Activated T-helper 1 cell treated with anti-CD3 and anti-CD28 coated beads, Interleukin-12 subunit alpha, Interleukin-12 subunit beta, Interleukin-2, Interleukin-4 antibody, amounts not matched to agents 30 ng/mL and 10 ng/mL and 1 ng/mL, durations not matched to agents 14 hours and 24 hours and 36 hours (primary cell): ENCODE results near the gene SPINK9. TPM values are rescaled to one million over a fixed set of nuclear protein-coding genes. Genes with fewer than 3 reads are reported as not detected.

Source experiments
- DNase-seq: peaks from one replicate; pipeline ENCODE4 v3.0.0; 2021; ENCODE audit warnings: low spot score
- H3K27ac Mint-ChIP-seq: one replicate; pipeline ENCODE4 v1.8.0; 2021; ENCODE audit warnings: mild to moderate bottlenecking, mixed read lengths
- H3K27me3 Mint-ChIP-seq: one replicate; pipeline ENCODE4 v1.8.0; 2022; ENCODE audit warnings: mild to moderate bottlenecking, moderate library complexity, mixed read lengths; ENCODE audit not compliant: insufficient read depth
- H3K36me3 Mint-ChIP-seq: one replicate; pipeline ENCODE4 v1.8.0; 2021; ENCODE audit warnings: low read depth, mixed read lengths
- H3K4me1 Mint-ChIP-seq: one replicate; pipeline ENCODE4 v1.8.0; 2021; ENCODE audit warnings: low read depth, mixed read lengths
- H3K4me3 Mint-ChIP-seq: one replicate; pipeline ENCODE4 v1.8.0; 2021; ENCODE audit warnings: mild to moderate bottlenecking, moderate library complexity, mixed read lengths
- H3K9me3 Mint-ChIP-seq: one replicate; pipeline ENCODE4 v1.8.0; 2021; ENCODE audit warnings: mixed read lengths
- intact Hi-C: fragments of 100-400 bp; cut with micrococcal nuclease; formaldehyde crosslinking; loops from one replicate; pipeline ENCODE4 v1.15.1; 2024
- total RNA-seq: library from RNA; stranded (reverse); gene quantifications from 2 replicates; pipeline ENCODE4 v1.2.3, GENCODE V29; 2022

The SPINK9 gene
- total RNA-seq, 1 donor from 2014 or later = not detected

GRCh38 chr5:148336704-148337435 is 1.5 kb downstream of the SPINK9 start:
- DNase-seq = no peak
- intact Hi-C loops = no loop called here
- Mint-ChIP-seq H3K36me3 (no peaks in the 10 kb centered on the region), H3K27me3 (no peaks in the 10 kb centered on the region), H3K9me3 (no peaks in the 10 kb centered on the region), H3K4me1 (no peaks in the 10 kb centered on the region), H3K4me3 (no peak overlapping the region), H3K27ac (no peak overlapping the region)

GRCh38 chr5:148342371-148343045 is 7.1 kb downstream of the SPINK9 start:
- no peaks in the 10 kb centered on the region for H3K36me3 Mint-ChIP-seq
- H3K4me3 Mint-ChIP-seq = no peak overlapping the region
- DNase-seq = no peak
- H3K27me3 Mint-ChIP-seq = no peaks in the 10 kb centered on the region
- no peak overlapping the region for H3K27ac Mint-ChIP-seq
- H3K4me1 Mint-ChIP-seq = no peaks in the 10 kb centered on the region
- no peaks in the 10 kb centered on the region for H3K9me3 Mint-ChIP-seq
- intact Hi-C loops = no loop called here

- Mint-ChIP-seq H3K27ac (no peak overlapping the region), H3K36me3 (no peaks in the 10 kb centered on the region), H3K4me1 (no peaks in the 10 kb centered on the region), H3K9me3 (no peaks in the 10 kb centered on the region), H3K4me3 (no peak overlapping the region), H3K27me3 (no peaks in the 10 kb centered on the region)
- intact Hi-C loops = no loop called here
- DNase-seq = no peak
Measured at GRCh38 chr5:148343046-148343407, 7.7 kb downstream of the SPINK9 start.

- no peak for DNase-seq
- no peak overlapping the region for H3K4me3 Mint-ChIP-seq
- no peaks in the 10 kb centered on the region for H3K4me1 Mint-ChIP-seq
- intact Hi-C loops = no loop called here
- H3K36me3 Mint-ChIP-seq = no peaks in the 10 kb centered on the region
- no peaks in the 10 kb centered on the region for H3K27me3 Mint-ChIP-seq
- H3K27ac Mint-ChIP-seq = no peak overlapping the region
- no peaks in the 10 kb centered on the region for H3K9me3 Mint-ChIP-seq
Measured at GRCh38 chr5:148343603-148344487, 8.5 kb downstream of the SPINK9 start.

- no peaks in the 10 kb centered on the region for H3K36me3 Mint-ChIP-seq
- intact Hi-C loops = no loop called here
Measured at GRCh38 chr5:148347706-148348105, 12.3 kb downstream of the SPINK9 start.

GRCh38 chr5:148352696-148353095 is 17.3 kb downstream of the SPINK9 start:
- no peak for DNase-seq
- intact Hi-C loops = no loop called here
- no peak overlapping the region for H3K27ac Mint-ChIP-seq
- no peaks in the 10 kb centered on the region for H3K9me3 Mint-ChIP-seq
- H3K27me3 Mint-ChIP-seq = no peaks in the 10 kb centered on the region
- H3K4me3 Mint-ChIP-seq = no peak overlapping the region
- H3K36me3 Mint-ChIP-seq = no peaks in the 10 kb centered on the region
- H3K4me1 Mint-ChIP-seq = no peaks in the 10 kb centered on the region

More at GRCh38 chr5:148347706-148348105, 12.3 kb downstream of the SPINK9 start:
- Mint-ChIP-seq H3K4me1 (no peaks in the 10 kb centered on the region), H3K27ac (no peak overlapping the region), H3K9me3 (no peaks in the 10 kb centered on the region), H3K4me3 (no peak overlapping the region), H3K27me3 (no peaks in the 10 kb centered on the region)
- no peak for DNase-seq

- Mint-ChIP-seq H3K27ac (no peak overlapping the region), H3K4me1 (no peaks in the 10 kb centered on the region), H3K4me3 (no peak overlapping the region), H3K9me3 (no peaks in the 10 kb centered on the region), H3K36me3 (no peaks in the 10 kb centered on the region), H3K27me3 (no peaks in the 10 kb centered on the region)
- DNase-seq = no peak
- intact Hi-C loops = no loop called here
Measured at GRCh38 chr5:148353634-148354033, 18.3 kb downstream of the SPINK9 start.

- H3K4me1 Mint-ChIP-seq = no peaks in the 10 kb centered on the region
- H3K4me3 Mint-ChIP-seq = no peak overlapping the region
- no peak overlapping the region for H3K27ac Mint-ChIP-seq
- H3K9me3 Mint-ChIP-seq = peaks cover 7% of the 10 kb centered on the region
- no peaks in the 10 kb centered on the region for H3K36me3 Mint-ChIP-seq
- intact Hi-C loops = no loop called here
- no peak for DNase-seq
- H3K27me3 Mint-ChIP-seq = no peaks in the 10 kb centered on the region
Measured at GRCh38 chr5:148364343-148364742, 29.0 kb downstream of the SPINK9 start.

- Mint-ChIP-seq H3K27me3 (no peaks in the 10 kb centered on the region), H3K4me1 (no peaks in the 10 kb centered on the region), H3K4me3 (no peak overlapping the region), H3K27ac (no peak overlapping the region), H3K9me3 (peaks cover 7% of the 10 kb centered on the region), H3K36me3 (no peaks in the 10 kb centered on the region)
- intact Hi-C loops = no loop called here
- DNase-seq = no peak
Measured at GRCh38 chr5:148368299-148368698, 32.9 kb downstream of the SPINK9 start.

GRCh38 chr5:148372166-148372725 is 36.9 kb downstream of the SPINK9 start:
- intact Hi-C loops = loop anchor here (10.0 kb wide), 1 partner anchor 487 kb away; no protein-coding TSS in a partner anchor

GRCh38 chr5:148372893-148373292 is 37.5 kb downstream of the SPINK9 start:
- Mint-ChIP-seq H3K9me3 (peaks cover 10% of the 10 kb centered on the region), H3K27me3 (no peaks in the 10 kb centered on the region), H3K4me3 (no peak overlapping the region), H3K27ac (no peak overlapping the region), H3K36me3 (peaks cover 2% of the 10 kb centered on the region), H3K4me1 (no peaks in the 10 kb centered on the region)
- intact Hi-C loops = loop anchor here (10.0 kb wide), 1 partner anchor 488 kb away; no protein-coding TSS in a partner anchor
- DNase-seq = no peak

More at GRCh38 chr5:148372166-148372725, 36.9 kb downstream of the SPINK9 start:
- no peaks in the 10 kb centered on the region for H3K4me1 Mint-ChIP-seq
- H3K27ac Mint-ChIP-seq = no peak overlapping the region
- peaks cover 7% of the 10 kb centered on the region for H3K9me3 Mint-ChIP-seq
- H3K4me3 Mint-ChIP-seq = no peak overlapping the region
- no peak for DNase-seq
- H3K27me3 Mint-ChIP-seq = no peaks in the 10 kb centered on the region
- no peaks in the 10 kb centered on the region for H3K36me3 Mint-ChIP-seq

- H3K4me3 Mint-ChIP-seq = no peak overlapping the region
- H3K27me3 Mint-ChIP-seq = no peaks in the 10 kb centered on the region
- peaks cover 19% of the 10 kb centered on the region for H3K9me3 Mint-ChIP-seq
- H3K36me3 Mint-ChIP-seq = peaks cover 10% of the 10 kb centered on the region
- intact Hi-C loops = loop anchor here (1.0 to 10.0 kb wide), 3 partner anchors 196 to 490 kb away; no protein-coding TSS in a partner anchor
- peaks cover 7% of the 10 kb centered on the region for H3K4me1 Mint-ChIP-seq
- H3K27ac Mint-ChIP-seq = no peak overlapping the region
- DNase-seq = no peak
Measured at GRCh38 chr5:148374690-148375360, 39.5 kb downstream of the SPINK9 start.
